Neural progenitor cell (in vitro differentiated cells): ENCODE results near the gene COMMD10. TPM values are rescaled to one million over a fixed set of nuclear protein-coding genes. Genes with fewer than 3 reads are reported as not detected.

Source experiments
- DNase-seq: peaks from one replicate; pipeline ENCODE4 v3.0.0-alpha.2; 2016; ENCODE audit warnings: low spot score
- H2AFZ ChIP-seq: fragments of 200-600 bp; sonication (generic); replicated peaks from 2 replicates; pipeline ENCODE4 v1.6.1; 2016; ENCODE audit warnings: antibody characterized with exemption
- H3F3A ChIP-seq: fragments of 200-600 bp; sonication (generic); 2 replicates; pipeline ENCODE4 v1.6.1; 2016; ENCODE audit warnings: antibody characterized with exemption, low read depth
- H3K27ac ChIP-seq: fragments of 200-600 bp; sonication (generic); 2 replicates; pipeline ENCODE4 v1.5.1; 2016; ENCODE audit warnings: mild to moderate bottlenecking
- H3K27me3 ChIP-seq: fragments of 200-600 bp; sonication (generic); 2 replicates; pipeline ENCODE4 v1.6.1; 2016; ENCODE audit warnings: mild to moderate bottlenecking, moderate library complexity
- H3K36me3 ChIP-seq: fragments of 200-600 bp; sonication (generic); 2 replicates; pipeline ENCODE4 v1.5.1; 2016
- H3K4me1 ChIP-seq: fragments of 200-600 bp; sonication (generic); 2 replicates; pipeline ENCODE4 v1.6.1; 2016; ENCODE audit warnings: mixed run types
- H3K4me2 ChIP-seq: fragments of 200-600 bp; sonication (generic); 2 replicates; pipeline ENCODE4 v1.6.1; 2016
- H3K4me3 ChIP-seq: fragments of 200-600 bp; sonication (generic); 2 replicates; pipeline ENCODE4 v1.5.1; 2016
- H3K79me2 ChIP-seq: fragments of 200-600 bp; sonication (generic); 2 replicates; pipeline ENCODE4 v1.6.1; 2016; ENCODE audit warnings: low read depth
- H3K9ac ChIP-seq: fragments of 200-600 bp; sonication (generic); 2 replicates; pipeline ENCODE4 v1.6.1; 2016
- H3K9me3 ChIP-seq: fragments of 200-600 bp; sonication (generic); 2 replicates; pipeline ENCODE4 v1.5.1; 2016; ENCODE audit warnings: low read depth
- H4K20me1 ChIP-seq: fragments of 200-600 bp; sonication (generic); 2 replicates; pipeline ENCODE4 v1.6.1; 2016; ENCODE audit warnings: low read depth
- H3K27ac Mint-ChIP-seq: 3 replicates; pipeline ENCODE4 v1.8.0; 2021; ENCODE audit warnings: mixed read lengths
- H3K27me3 Mint-ChIP-seq: 2 replicates; pipeline ENCODE4 v1.8.0; 2022; ENCODE audit warnings: low read depth, mild to moderate bottlenecking, inconsistent platforms, moderate library complexity, mixed read lengths; ENCODE audit not compliant: insufficient read depth
- H3K36me3 Mint-ChIP-seq: 3 replicates; pipeline ENCODE4 v1.8.0; 2021; ENCODE audit warnings: mixed read lengths
- H3K4me1 Mint-ChIP-seq: 3 replicates; pipeline ENCODE4 v1.8.0; 2021; ENCODE audit warnings: mixed read lengths
- H3K4me3 Mint-ChIP-seq: 3 replicates; pipeline ENCODE4 v1.8.0; 2021; ENCODE audit warnings: mild to moderate bottlenecking, moderate library complexity, mixed read lengths
- H3K9me3 Mint-ChIP-seq: 3 replicates; pipeline ENCODE4 v1.8.0; 2020; ENCODE audit warnings: mixed read lengths
- CTCF ChIP-seq: fragments of 200-600 bp; sonication (generic); IDR thresholded peaks from 2 replicates; pipeline ENCODE4 v1.5.1; 2017; ENCODE audit warnings: antibody characterized with exemption, mild to moderate bottlenecking
- EZH2 ChIP-seq: fragments of 200-600 bp; sonication (generic); IDR thresholded peaks from 2 replicates; pipeline ENCODE4 v1.6.1; 2017; ENCODE audit warnings: antibody characterized with exemption, mild to moderate bottlenecking, moderate library complexity
- EZH2phosphoT487 ChIP-seq: fragments of 200-600 bp; sonication (generic); IDR thresholded peaks from 2 replicates; pipeline ENCODE4 v1.6.1; 2017; ENCODE audit warnings: antibody characterized with exemption
- total RNA-seq: library from RNA; depleted of rRNA; stranded (reverse); fragments of >200 nt; gene quantifications from 2 replicates; pipeline ENCODE4 v1.2.3, GENCODE V29; 2015; ENCODE audit warnings: low replicate concordance

Gene COMMD10
- total RNA-seq, 1 donor from 2014 or later: 77.0 TPM

GRCh38 chr5:116046261-116046660 lies 38.6 kb upstream of the COMMD10 start:
- Histone ChIP-seq H3F3A (no peaks in the 10 kb centered on the region), H4K20me1 (no peaks in the 10 kb centered on the region), H3K9ac (no peak overlapping the region), H3K9me3 (no peaks in the 10 kb centered on the region), H3K36me3 (no peaks in the 10 kb centered on the region), H3K27me3 (no peaks in the 10 kb centered on the region), H3K79me2 (no peaks in the 10 kb centered on the region), H3K27ac (no peak overlapping the region), H3K4me1 (no peaks in the 10 kb centered on the region), H3K4me2 (no peak overlapping the region), H3K4me3 (no peak overlapping the region), H2AFZ (no peak overlapping the region)
- no peak for DNase-seq
- Mint-ChIP-seq H3K27ac (no peak overlapping the region), H3K36me3 (no peaks in the 10 kb centered on the region), H3K27me3 (peaks cover 2% of the 10 kb centered on the region), H3K4me3 (no peak overlapping the region), H3K9me3 (no peaks in the 10 kb centered on the region), H3K4me1 (no peaks in the 10 kb centered on the region)
- TF ChIP-seq EZH2phosphoT487 (no peak), EZH2 (no peak), CTCF (no peak)

- Histone ChIP-seq H4K20me1 (no peaks in the 10 kb centered on the region), H2AFZ (no peak overlapping the region), H3K9me3 (no peaks in the 10 kb centered on the region), H3K36me3 (no peaks in the 10 kb centered on the region), H3F3A (no peaks in the 10 kb centered on the region), H3K27ac (no peak overlapping the region), H3K79me2 (no peaks in the 10 kb centered on the region), H3K9ac (no peak overlapping the region), H3K4me3 (no peak overlapping the region), H3K4me2 (no peak overlapping the region), H3K27me3 (no peaks in the 10 kb centered on the region), H3K4me1 (no peaks in the 10 kb centered on the region)
- no peak overlapping the region for H3K27ac Mint-ChIP-seq
- DNase-seq: no peak
- no peak for TF ChIP-seq CTCF
- no peak for TF ChIP-seq EZH2phosphoT487
- no peak for TF ChIP-seq EZH2
- H3K27me3 Mint-ChIP-seq: peaks cover 2% of the 10 kb centered on the region
- no peak overlapping the region for H3K4me3 Mint-ChIP-seq
- no peaks in the 10 kb centered on the region for H3K4me1 Mint-ChIP-seq
- no peaks in the 10 kb centered on the region for H3K36me3 Mint-ChIP-seq
- no peaks in the 10 kb centered on the region for H3K9me3 Mint-ChIP-seq
These were observed 38.0 kb upstream of the COMMD10 start for GRCh38 chr5:116046823-116047222.

GRCh38 chr5:116058346-116058936 lies 26.4 kb upstream of the COMMD10 start:
- no peak for DNase-seq
- H3K27ac ChIP-seq: no peak overlapping the region
- H3K9ac ChIP-seq: no peak overlapping the region
- no peaks in the 10 kb centered on the region for H4K20me1 ChIP-seq
- Mint-ChIP-seq H3K9me3 (peaks cover 1% of the 10 kb centered on the region), H3K27me3 (no peaks in the 10 kb centered on the region), H3K4me3 (no peak overlapping the region), H3K27ac (no peak overlapping the region), H3K4me1 (peaks cover 3% of the 10 kb centered on the region), H3K36me3 (no peaks in the 10 kb centered on the region)
- no peak overlapping the region for H3K4me2 ChIP-seq
- H3K4me3 ChIP-seq: no peak overlapping the region
- H3K27me3 ChIP-seq: no peaks in the 10 kb centered on the region
- no peak overlapping the region for H2AFZ ChIP-seq
- H3K4me1 ChIP-seq: no peaks in the 10 kb centered on the region
- H3K36me3 ChIP-seq: no peaks in the 10 kb centered on the region
- H3K79me2 ChIP-seq: no peaks in the 10 kb centered on the region
- no peaks in the 10 kb centered on the region for H3K9me3 ChIP-seq
- TF ChIP-seq EZH2phosphoT487: no peak
- no peak for TF ChIP-seq CTCF
- no peaks in the 10 kb centered on the region for H3F3A ChIP-seq
